Superior temporal gyrus (tissue), 1 donor: ENCODE results near the gene AQP3.
A peak's percentile ranks its signal among the peaks of the same experiment; 100 is the strongest.
"Not testable (repeated sequence)": the region's sequence is repeated elsewhere in the genome, so short reads cannot be mapped to it uniquely, and the experiment has no call there.

ENCODE experiments used
- DNase-seq: peaks from one replicate; pipeline ENCODE4 v3.0.0-alpha.2; 2016; ENCODE audit errors: extremely low spot score

AQP3 gene

DNA sequence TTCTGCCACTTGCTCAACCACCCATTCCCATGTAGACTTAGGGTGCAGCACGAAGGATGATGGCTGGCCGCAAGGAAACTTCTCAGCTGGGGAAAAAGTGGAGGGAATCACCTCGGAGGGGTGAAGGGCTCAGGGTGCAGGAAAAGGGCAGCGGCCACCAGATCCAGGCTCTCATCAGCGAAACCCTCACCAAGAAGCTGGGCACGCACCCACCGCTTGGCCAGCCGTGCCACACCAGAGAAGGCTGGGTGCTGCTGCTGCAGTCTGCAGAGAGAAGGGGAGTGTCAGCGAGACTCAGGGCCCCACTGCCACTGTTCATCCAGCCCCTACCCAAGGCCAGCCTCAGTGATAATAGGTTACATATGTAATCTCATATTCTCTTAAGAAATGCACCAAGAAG lies 17.7 kb upstream of the AQP3 start:
- no peak for DNase-seq

DNA sequence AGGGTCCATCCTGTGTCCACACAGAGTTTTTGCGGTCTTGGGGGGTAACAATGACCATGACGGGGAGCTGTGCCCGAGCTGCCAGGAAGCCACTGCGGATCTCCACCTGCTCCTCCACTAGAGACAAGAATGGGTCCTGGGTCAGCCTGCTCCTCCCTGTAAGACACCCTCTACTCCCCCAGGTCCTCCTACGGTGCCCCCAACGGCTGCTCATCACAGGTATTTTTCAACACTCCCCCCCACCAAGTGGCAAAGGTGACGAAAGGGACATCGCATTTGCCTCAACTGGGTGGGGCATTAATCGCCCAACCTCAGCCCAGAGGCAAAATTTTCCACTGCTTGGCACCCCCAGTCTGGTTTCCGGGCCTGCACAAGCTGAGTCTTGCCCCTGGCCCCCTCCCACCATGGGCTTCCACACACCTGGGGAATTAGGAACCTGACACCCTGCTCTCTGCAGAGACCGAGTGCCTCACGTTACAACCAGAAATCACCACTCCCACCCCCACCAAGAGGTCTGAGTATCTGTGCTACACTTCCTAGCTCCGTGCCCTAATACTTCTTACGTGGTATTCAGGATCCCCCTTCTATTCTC lies 16.7 kb upstream of the AQP3 start:
- DNase-seq = no peak

DNA sequence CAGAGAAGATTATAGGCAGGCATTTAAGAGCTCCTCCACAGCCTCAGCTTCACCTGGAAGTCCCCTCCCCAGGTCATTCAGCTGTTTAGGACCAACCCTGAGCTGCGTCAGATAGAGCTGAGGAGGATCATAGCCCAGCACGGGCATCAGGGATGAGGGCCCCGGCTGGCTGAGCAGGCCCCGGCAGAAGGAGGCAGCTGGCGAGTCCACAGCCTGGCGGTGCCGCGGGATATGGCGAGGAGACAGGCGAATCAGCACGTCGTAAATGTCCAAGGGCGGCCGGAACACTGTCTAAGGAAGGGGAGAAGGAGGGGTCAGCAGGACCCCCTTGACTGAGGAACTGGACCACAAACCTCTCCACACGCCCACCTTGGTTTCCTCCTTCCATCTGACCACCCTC lies 15.8 kb upstream of the AQP3 start:
- no peak for DNase-seq

DNA sequence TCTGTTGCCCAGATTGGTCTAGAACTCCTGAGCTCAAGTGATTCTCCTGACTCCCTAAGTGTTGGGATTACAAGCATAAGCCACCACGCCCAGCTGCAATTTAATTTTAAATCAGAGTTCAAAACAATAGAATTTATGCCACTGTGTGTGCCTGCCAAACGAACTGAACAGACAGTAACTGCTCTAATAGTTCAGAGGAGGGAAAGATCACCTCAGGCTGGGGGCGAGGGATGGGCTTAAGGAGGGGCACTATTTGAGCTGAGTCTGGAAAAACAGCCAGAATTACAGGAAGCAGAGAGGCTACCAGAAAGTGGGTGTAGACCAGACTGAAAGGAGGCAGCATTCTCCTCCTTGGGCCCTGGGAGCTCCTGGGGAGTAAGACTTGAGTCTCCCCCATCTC lies 14.1 kb upstream of the AQP3 start:
- no peak for DNase-seq

DNA sequence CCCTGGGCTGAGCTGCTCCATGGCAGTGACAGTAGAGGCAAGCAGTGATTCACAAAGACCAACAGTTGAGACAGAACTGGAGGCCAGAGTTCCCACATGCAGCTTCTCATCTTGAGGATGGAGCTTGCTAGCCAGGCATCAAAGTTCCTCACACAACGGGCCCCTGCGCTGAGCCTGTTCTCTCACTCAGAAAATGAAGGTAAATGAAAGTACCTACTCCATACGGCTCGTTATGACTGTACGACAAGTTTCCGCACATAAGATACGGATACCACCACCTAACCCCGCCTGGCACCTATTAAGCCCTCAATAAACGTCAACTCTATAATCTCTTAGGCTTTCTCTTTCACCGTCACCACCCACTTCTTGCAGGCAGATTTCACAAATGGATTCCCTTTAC lies 13.5 kb upstream of the AQP3 start:
- no peak for DNase-seq

DNA sequence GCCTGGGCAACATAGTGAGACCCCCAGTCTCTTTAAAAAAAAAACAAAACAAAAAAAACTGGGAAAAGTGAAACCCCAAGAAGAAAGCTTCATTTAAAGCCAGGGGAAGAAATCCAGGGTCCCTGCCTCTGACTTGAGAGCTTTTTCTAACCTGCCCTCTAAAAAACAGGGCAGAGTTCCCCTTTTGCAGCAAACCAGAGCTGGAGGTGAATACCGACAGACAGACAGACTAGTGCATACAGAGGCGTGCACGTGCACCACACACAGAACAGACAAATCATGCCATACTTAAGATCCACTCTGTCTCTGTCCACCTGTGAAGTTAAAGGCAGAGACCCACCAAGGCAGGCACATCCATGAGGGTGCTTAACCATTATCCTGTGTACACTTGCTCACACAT lies 11.7 kb upstream of the AQP3 start:
- DNase-seq = no peak

DNA sequence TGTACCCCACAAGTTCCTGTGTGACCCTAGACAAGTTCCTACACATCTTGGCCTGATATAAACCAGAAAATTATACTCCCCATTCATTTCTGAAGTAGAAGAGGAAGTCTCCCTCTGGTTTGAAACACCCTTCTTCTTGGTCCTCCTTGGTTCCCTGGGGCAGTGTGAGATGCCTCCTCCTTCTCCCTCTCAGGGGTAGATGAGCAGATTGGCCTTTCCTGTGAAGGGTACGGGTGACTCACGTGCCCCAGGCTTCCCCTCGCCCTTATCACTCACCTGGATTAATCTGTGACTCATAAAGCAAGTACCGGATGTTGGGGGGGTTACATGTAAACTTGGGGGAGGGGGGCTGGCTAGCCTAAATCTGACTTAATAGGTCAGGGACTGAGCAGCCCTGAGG lies 11.1 kb upstream of the AQP3 start:
- no peak for DNase-seq

DNA sequence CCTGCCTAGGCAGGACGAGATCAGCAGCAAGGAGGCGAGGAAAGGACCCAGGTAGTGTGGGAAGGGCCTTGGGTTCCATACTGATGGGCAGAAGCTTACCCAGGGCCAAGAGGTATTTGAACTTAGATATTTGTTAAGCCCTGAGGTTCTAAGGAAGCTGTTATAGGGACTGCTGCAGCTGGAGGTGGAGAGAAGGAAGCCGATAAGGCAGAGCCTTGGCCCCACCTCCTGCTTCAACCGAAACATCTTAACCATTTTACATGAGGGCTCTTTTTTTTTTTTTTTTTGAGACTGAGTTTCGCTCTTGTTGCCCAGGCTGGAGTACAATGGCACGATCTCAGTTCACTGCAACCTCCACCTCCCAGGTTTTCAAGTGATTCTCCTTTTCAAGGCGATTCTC lies 8.6 kb upstream of the AQP3 start:
- DNase-seq = no peak

DNA sequence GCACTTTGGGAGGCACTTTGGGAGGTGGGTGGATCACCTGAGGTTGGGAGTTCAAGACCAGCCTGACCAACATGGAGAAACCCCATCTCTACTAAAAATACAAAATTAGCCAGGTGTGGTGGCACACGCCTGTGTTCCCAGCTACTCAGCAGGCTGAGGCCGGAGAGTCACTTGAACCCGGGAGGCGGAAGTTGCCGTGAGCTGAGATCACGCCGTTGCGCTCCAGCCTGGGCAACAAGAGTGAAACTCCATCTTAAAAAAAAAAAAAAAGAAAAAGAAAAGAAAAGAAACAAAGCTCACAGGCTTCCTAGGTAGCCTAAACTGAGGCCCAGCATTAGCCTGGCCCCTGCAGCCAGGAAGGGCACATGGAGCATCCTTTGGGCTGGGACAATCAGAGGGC lies 8.1 kb upstream of the AQP3 start:
- not testable (repeated sequence) for DNase-seq

DNA sequence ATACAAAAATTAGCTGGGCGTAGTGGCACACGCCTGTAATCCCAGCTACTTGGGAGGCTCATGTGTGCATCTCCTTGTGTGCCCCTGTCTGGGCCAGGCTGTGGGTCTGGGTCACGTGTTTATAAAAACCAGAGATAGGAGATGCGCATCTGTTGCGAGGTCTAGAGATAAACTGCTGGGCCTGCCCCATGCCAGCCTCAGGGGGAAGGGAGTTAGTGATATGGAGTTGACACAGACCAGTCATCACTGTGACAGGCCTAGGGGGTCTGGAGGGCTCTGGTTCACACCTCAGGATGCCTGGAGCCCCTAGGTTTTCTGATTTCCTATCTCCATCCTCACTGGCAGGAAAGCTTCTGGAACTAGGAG lies 7.3 kb upstream of the AQP3 start:
- DNase-seq = not testable (repeated sequence)

DNA sequence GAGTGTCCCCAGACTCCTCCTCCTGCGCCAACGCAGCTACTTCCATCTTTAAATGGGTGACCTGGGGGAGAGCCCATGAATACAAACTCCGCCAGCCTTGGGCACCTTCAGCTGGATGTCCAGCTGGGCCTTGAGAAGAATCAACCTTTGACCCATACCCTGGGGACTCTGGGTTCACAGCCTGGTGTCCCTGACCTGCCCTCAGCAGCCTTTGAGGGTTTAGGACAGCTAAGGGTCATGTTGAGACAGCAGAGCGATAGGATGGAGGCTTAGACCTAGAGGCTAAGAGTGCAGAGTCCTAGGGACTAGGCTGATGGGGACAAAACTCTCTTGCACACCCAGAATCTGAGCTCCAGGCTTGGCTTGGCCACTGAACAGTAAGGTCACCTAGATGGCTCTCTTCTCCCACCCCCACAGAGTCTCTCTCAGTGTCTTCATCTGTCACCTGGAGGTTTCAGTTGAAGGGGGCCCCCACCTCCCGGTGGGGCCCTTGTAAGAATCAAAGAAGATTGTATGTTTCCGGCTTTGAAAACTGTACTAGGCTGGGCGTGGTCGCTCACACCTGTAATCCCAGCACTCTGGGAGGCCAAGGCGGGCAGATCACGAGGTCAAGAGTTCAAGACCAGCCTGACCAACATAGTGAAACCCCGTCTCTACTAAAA lies 6.7 kb upstream of the AQP3 start:
- DNase-seq = no peak

DNA sequence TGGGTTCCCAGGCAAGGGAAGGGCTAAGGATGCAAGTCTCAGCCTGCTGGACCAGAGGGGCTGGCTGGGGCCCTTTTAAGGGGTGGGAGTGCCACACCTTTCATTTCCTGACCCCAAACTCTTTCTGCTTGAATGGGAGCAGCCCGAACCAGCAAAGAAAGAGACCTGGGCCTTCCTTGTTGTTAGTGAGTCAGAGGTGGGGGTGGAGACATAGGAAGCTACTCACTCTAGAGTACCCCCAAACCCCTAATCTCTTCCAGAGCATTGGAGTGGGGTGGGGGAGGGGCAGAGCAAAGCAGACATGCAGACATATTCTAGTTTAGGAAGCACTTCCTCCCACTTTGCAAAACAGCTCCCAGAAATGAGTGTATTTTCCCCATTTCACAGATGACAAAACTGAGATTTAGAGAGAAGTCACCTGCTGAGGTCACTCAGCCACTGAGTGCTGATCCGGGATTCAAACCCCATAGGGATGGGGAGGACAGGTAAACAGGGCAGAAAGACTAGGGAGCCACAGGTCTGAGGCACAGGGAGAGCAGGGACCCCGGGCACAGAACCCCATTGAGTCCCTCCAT lies 6.0 kb upstream of the AQP3 start:
- DNase-seq = no peak

DNA sequence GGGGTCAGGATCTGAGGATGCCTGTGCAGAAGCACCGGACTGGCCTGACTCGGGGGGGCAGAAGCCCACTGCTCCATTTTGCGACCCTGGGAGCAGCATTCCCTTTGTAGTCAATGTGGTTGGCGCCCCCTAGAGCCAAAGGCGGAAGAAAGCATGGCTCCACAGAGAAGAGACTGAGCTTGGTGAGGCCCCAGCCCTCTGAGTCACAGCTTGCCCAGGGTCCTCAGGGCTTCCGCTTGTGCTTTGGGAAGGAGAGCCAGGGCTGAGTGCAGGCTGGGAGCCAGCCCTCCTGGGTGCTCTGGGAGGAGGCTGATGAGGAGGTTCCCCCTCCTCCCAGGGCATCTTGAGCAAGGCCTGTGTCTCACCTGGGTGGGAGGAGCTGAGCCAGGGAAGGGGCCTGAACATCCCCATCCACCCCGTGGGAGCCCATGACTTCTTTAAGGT lies 5.5 kb upstream of the AQP3 start:
- DNase-seq = peak; percentile 20

DNA sequence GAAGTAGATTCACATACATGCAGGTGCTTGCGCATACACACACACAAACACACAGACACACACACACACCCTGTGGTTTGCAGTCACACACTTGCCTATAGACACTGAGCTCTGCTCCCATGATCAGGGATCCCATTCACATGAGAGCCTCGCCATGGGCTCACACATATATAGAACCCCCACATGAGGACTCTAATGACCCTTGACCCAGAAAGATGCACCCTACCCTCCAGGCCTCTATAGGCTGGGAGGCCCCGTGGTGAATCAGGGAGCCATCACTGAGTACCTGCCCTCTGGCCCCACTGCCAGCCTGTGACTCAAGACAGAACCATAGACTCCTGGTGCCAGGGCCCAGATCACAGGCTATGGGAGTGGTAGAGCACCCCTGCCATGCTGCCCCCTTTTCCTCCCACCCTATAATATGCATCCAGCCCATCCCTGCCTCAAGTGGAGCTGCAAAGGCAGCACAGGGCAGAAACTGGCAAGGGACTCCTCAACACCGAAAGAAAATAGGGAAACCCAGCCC lies 3.3 kb upstream of the AQP3 start:
- no peak for DNase-seq

DNA sequence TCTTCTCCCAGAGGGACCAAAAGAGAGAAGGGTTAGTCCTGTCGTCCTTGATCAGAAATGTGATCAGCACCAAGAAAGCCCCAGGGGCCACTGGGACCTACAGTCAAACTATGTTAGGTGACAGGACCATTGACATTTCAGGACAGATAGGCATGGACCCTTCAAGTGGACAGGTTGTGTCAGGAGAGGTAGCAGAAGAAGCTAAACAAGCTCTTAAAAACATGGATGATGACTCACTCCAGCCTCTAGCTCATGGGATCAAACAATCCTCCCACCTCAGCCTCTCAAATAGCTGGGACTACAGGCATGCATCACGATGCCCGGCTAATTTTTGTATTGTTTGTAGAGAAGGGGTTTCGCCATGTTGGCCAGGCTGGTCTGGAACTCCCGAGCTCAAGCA lies 2.3 kb upstream of the AQP3 start:
- no peak for DNase-seq

DNA sequence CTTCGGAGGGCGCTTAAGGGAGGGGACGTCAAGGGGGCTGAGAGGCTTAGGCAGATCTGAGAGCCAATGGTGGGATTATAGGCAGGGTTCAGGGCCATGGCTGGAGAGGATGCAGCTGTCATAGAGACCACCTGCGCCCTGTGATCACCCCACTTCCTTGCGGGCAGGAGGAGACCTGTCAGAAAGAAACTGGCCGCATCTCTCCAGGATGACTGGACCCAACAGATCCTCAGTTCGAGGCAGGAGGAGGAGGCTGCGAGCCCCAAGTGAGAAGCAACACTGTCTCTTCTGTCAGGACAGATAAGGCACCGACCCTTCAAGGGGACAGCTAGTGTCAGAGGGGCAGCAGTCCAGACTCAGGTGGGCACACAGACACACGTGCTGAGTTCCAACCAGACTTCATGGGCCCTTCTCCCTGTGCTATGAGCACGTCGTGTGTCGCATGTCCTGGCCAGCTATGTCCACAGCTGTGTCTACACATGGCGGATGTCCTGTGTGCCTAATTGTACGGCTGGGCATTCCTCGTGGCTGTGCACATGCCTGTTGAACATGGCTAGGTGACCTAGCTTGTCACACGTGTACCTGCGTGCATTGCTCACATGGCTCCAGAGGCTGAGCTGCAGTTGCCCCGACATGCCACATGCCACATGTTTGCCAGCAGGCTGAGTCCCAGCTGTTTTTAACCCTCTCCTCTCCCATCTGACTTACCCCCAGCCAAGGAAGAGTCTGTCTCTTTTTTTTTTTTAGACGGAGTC lies 583 bp upstream of the AQP3 start:
- DNase-seq = no peak

DNA sequence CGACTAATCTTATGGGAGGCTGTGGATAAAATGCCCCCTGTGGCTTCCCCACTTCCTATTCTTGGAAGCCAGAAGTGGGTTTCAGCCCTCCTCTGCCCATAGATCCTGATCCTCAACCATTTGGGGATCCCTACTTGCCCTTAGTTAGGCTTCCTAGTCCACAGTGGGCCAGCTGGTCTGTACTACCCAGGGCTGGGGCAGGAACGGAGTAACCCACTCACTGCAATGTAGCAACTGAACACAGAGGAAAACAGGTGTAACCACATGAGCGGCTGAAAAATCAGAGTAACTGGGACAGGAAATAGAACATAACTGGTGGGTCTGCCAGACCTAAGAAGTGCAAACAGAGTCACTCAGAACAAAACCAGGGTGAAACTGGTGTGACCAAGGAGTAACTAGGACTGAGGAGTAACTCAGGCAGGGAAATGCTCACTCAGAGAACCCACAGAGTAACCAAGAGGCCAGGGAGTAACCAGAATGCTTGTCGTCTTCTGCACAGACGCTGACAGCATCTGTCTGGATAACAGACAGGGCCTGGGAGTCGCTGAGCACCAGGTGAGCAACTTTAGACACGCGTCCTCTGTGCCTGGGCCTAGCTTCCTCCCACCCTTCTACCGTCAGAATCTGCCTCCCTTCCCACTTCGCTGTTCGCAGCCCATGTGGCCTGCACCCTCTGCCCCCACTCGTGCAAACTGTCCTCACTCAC lies 1.0 kb downstream of the AQP3 start:
- no peak for DNase-seq

DNA sequence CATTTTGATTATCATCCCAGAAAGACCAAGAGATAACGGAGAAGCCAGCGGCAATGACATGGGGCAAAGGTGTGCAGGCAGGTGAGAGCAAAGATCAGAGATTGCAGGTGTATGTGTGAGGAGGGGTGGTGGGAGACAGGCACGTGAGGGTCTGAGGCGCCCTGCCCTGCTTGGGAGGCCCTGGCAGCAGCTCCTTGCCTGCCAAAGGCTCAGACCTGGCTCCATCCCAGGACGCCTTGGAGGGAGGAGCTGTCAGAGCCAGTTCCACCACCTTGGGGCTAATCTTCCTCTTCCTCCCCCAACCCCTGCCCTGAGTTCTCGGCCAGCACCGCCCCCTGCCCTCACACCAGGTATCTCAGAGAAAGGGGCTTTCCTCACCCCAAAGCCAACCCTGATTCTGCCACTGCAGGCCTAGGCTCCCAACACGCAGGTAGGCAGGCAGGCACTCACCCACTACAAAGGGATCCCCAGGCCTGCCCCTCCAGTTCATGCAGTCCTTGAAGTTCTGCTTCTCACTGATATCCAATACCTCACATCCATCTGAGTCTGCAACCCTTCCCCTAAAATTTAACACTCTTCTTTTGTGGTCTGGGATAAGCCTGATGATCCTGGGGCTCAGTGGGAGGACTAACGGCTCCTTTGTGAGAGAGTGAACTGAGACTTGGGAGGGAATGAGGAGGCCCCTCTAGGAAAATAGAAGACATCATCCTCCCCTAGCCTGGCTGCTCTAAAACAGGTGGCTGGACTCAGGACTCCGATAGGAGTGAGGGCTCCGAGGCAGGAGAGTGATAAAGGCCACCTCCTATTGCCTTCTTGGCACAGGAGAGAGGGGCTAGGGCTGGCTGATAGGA lies 1.8 kb downstream of the AQP3 start:
- DNase-seq = no peak

DNA sequence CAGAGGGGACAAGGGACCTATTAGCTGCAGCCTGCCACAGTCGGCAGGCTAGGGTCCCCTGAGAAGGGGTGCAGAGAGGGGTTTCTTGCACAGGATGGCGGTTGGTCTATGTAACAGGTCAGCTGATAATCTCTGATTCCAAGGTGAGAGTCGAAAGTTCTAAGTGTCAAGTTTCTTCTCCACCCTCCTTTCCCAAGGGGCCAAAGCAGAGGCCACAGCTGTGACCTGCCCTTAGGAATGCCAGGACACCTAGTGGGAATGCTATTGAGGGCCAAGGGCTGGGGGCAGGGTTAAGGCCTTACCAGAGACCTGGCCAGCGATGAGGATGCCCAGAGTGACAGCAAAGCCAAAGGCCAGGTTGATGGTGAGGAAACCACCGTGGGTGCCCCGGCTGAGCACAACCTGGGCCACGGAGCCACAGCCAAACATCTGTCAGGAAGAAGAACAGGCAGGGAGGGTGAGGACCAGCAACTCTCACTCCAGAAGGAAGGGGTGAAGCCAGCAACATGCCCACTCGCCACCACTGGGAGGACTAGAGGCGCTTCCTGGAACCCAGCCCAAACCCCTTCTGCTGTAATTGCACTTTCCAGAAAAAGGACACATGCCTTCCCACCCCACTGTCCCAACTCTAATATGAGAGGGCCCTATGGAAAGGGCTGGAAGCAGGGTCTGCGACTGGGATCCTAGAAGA lies 3.8 kb downstream of the AQP3 start:
- DNase-seq = no peak

DNA sequence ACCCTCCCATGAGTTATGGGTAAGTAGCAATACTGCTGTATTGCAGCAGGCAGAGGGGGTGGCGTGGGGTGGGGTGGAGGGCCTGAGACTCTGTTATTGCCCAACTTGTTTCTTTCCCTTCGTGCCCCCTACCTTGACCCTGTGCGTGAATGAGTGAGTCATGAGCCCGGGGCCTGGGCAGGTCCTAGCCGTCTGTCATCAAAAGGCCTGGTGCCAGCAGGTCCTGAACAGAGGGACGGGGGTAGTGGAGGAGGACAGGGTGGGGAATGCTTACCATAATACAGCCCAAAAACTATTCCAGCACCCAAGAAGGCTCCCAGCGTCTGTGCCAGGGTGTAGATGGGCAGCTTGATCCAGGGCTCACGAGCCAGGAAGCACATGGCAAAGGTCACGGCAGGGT lies 4.3 kb downstream of the AQP3 start:
- no peak for DNase-seq

DNA sequence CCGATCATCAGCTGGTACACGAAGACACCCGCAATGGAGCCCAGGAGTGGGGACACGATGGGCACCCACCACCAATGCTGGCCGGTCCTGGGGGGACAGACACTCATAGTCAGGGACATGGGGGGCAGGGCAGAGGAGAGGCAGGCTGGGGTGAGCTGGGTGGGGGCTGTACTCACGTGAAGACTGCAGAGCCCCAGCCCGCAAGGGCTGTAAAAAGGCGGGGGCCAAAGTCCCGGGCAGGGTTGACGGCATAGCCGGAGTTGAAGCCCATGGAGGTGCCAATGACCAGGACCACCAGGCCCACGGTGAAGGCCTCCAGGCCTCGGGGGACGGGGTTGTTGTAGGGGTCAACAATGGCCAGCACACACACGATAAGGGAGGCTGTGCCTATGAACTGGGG lies 5.3 kb downstream of the AQP3 start:
- DNase-seq = no peak
